A549 (cell line): ENCODE measurements around the gene ZNRF2. TPM values are rescaled to one million over a fixed set of nuclear protein-coding genes. Genes with fewer than 3 reads are reported as not detected.

ENCODE experiments used
- ATAC-seq, 2 experiments: fragments of 200-7000 bp in 1 of 2; fragments of >200 bp in 1 of 2; cut with Nextera tagmentation in 1 of 2; cut with Tn5 transposase in 1 of 2; 3 replicates each; pipeline versions ENCODE4 v1.8.0 to v1.9.1; 2018 to 2020; ENCODE audit warnings: mild to moderate bottlenecking in 1 of 2, moderate library complexity in 1 of 2
- CTCF ChIA-PET: fragments of 300-600 bp; sonication (Branson Sonifier 250); formaldehyde crosslinking; extraction: SDS; loops from one replicate; lab custom pipeline; 2021; ENCODE audit warnings: antibody characterized with exemption, inconsistent platforms; lab: Yijun Ruan, JAX
- POLR2A ChIA-PET: fragments of 350-600 bp; formaldehyde crosslinking; extraction: SDS; loops from one replicate; lab custom pipeline; 2021; ENCODE audit warnings: antibody characterized with exemption, inconsistent platforms; lab: Yijun Ruan, JAX
- DNase-seq, 2 experiments: peaks; one replicate each; pipeline versions ENCODE4 v3.0.0 to v3.0.0-alpha.2; 2011 to 2016; ENCODE audit warnings: low read depth in 1 of 2, low spot score in 1 of 2
- FAIRE-seq: peaks from 2 replicates; lab custom pipeline; 2011; peaks lifted over from hg19 to GRCh38; lab: Jason Lieb, UNC
- H3K27ac ChIP-seq, 2 experiments: fragments of >200 bp; sonication (Bioruptor Twin); formaldehyde crosslinking; 3 replicates each; pipeline ENCODE4 v1.5.1; 2016 to 2017
- H3K4me1 ChIP-seq: fragments of >200 bp; sonication (Bioruptor Twin); formaldehyde crosslinking; 3 replicates; pipeline ENCODE4 v1.6.1; 2016
- H3K4me2 ChIP-seq: fragments of >200 bp; sonication (Bioruptor Twin); formaldehyde crosslinking; 3 replicates; pipeline ENCODE4 v1.6.1; 2016
- H3K4me3 ChIP-seq: fragments of >200 bp; sonication (Bioruptor Twin); formaldehyde crosslinking; 3 replicates; pipeline ENCODE4 v1.5.1; 2016
- H3K9me3 ChIP-seq: fragments of >200 bp; sonication (Bioruptor Twin); formaldehyde crosslinking; 3 replicates; pipeline ENCODE4 v1.6.1; 2016
- BHLHE40 ChIP-seq: IDR thresholded peaks from 2 replicates; pipeline ENCODE4 v1.6.1; 2012; ENCODE audit warnings: low read depth, low read length, inconsistent platforms
- CHD2 ChIP-seq: fragments of 150-350 bp; IDR thresholded peaks from 2 replicates; pipeline ENCODE4 v1.6.1; 2014; ENCODE audit warnings: low read length; ENCODE audit not compliant: partially characterized antibody
- CHD4 ChIP-seq: fragments of 200-600 bp; sonication (generic); IDR thresholded peaks from 2 replicates; pipeline ENCODE4 v1.6.1; 2016; ENCODE audit warnings: antibody characterized with exemption, mild to moderate bottlenecking, borderline replicate concordance
- E2F6 ChIP-seq: IDR thresholded peaks from 2 replicates; pipeline ENCODE4 v1.6.1; 2012; ENCODE audit warnings: low read depth, borderline replicate concordance
- EHF ChIP-seq: fragments of 250-450 bp; sonication (Bioruptor Pico); IDR thresholded peaks from 2 replicates; pipeline ENCODE4 v1.5.0; 2020; ENCODE audit warnings: mild to moderate bottlenecking
- EHMT2 ChIP-seq: fragments of 200-600 bp; sonication (generic); IDR thresholded peaks from 2 replicates; pipeline ENCODE4 v1.6.1; 2016; ENCODE audit warnings: antibody characterized with exemption, low read depth, mild to moderate bottlenecking, moderate library complexity
- ELK1 ChIP-seq: fragments of 150-350 bp; IDR thresholded peaks from 2 replicates; pipeline ENCODE4 v1.6.1; 2014; ENCODE audit warnings: low read depth, mild to moderate bottlenecking, low read length
- EP300 ChIP-seq, 2 experiments: fragments of >200 bp; sonication (Bioruptor Twin); formaldehyde crosslinking; IDR thresholded peaks; 2 replicates in 1 of 2; 3 replicates in 1 of 2; pipeline ENCODE4 v1.6.1; 2016 to 2017
- ESRRA ChIP-seq: fragments of 150-350 bp; IDR thresholded peaks from 2 replicates; pipeline ENCODE4 v1.6.1; 2014; ENCODE audit warnings: mild to moderate bottlenecking, low read length, borderline replicate concordance
- FOSL2 ChIP-seq, 2 experiments: fragments of 450-650 bp in 1 of 2; fragments of >200 bp in 1 of 2; sonication (Bioruptor Twin) in 1 of 2; formaldehyde crosslinking; IDR thresholded peaks; 2 replicates each; pipeline versions ENCODE4 v1.5.0 to v1.6.1; 2016 to 2020; ENCODE audit warnings: mild to moderate bottlenecking in 1 of 2, moderate library complexity in 1 of 2
- HES2 ChIP-seq: fragments of >200 bp; sonication (Bioruptor Twin); formaldehyde crosslinking; IDR thresholded peaks from 2 replicates; pipeline ENCODE4 v1.6.1; 2016
- HEYL ChIP-seq: fragments of 250-450 bp; sonication (Bioruptor Pico); IDR thresholded peaks from 2 replicates; pipeline ENCODE4 v1.8.0; 2021; ENCODE audit warnings: mild to moderate bottlenecking, moderate library complexity
- HOXA7 ChIP-seq: fragments of 250-450 bp; sonication (Bioruptor Pico); IDR thresholded peaks from 2 replicates; pipeline ENCODE4 v1.5.0; 2020; ENCODE audit warnings: mild to moderate bottlenecking, moderate library complexity
- JUN ChIP-seq, 2 experiments: fragments of >200 bp; sonication (Bioruptor Twin); formaldehyde crosslinking; IDR thresholded peaks; 2 replicates in 1 of 2; 3 replicates in 1 of 2; pipeline ENCODE4 v1.6.1; 2016 to 2017
- JUNB ChIP-seq: fragments of >200 bp; sonication (Bioruptor Twin); formaldehyde crosslinking; IDR thresholded peaks from 2 replicates; pipeline ENCODE4 v1.6.1; 2016
- KDM5A ChIP-seq: fragments of 200-600 bp; sonication (generic); IDR thresholded peaks from 2 replicates; pipeline ENCODE4 v1.6.1; 2016; ENCODE audit warnings: antibody characterized with exemption, mild to moderate bottlenecking
- MAFK ChIP-seq: fragments of 450-650 bp; IDR thresholded peaks from 2 replicates; pipeline ENCODE4 v1.6.1; 2014; ENCODE audit not compliant: partially characterized antibody
- MAZ ChIP-seq: fragments of 150-350 bp; IDR thresholded peaks from 2 replicates; pipeline ENCODE4 v1.6.1; 2014; ENCODE audit warnings: antibody characterized with exemption, low read depth, low read length, borderline replicate concordance
- NFE2L2 ChIP-seq: fragments of 150-350 bp; conservative IDR thresholded peaks from 2 replicates; pipeline ENCODE4 v1.6.1; 2014; ENCODE audit warnings: low read length
- NPAS2 ChIP-seq: fragments of 250-450 bp; sonication (Bioruptor Pico); IDR thresholded peaks from 2 replicates; pipeline ENCODE4 v1.8.0; 2022; ENCODE audit warnings: mild to moderate bottlenecking, moderate library complexity, borderline replicate concordance
- POLR2A ChIP-seq: IDR thresholded peaks from 2 replicates; pipeline ENCODE4 v1.6.1; 2012; ENCODE audit warnings: mild to moderate bottlenecking, low read length
- POLR2AphosphoS2 ChIP-seq: conservative IDR thresholded peaks from 2 replicates; pipeline ENCODE4 v1.6.1; 2012; ENCODE audit warnings: low read length, improper control_type of control experiment, inconsistent platforms
- RAD21 ChIP-seq, 2 experiments: fragments of >200 bp in 1 of 2; sonication (Bioruptor Twin) in 1 of 2; formaldehyde crosslinking in 1 of 2; IDR thresholded peaks in 1 of 2; conservative IDR thresholded peaks in 1 of 2; 2 replicates in 1 of 2; 3 replicates in 1 of 2; pipeline ENCODE4 v1.6.1; 2012 to 2018; ENCODE audit warnings: inconsistent platforms in 1 of 2
- RARB ChIP-seq: fragments of 250-450 bp; sonication (Bioruptor Pico); IDR thresholded peaks from 2 replicates; pipeline ENCODE4 v1.8.0; 2021; ENCODE audit warnings: mild to moderate bottlenecking, moderate library complexity
- RCOR1 ChIP-seq: fragments of 150-350 bp; IDR thresholded peaks from 2 replicates; pipeline ENCODE4 v1.6.1; 2014; ENCODE audit warnings: antibody characterized with exemption, low read length, low read depth
- RFX5 ChIP-seq: fragments of 450-650 bp; IDR thresholded peaks from 2 replicates; pipeline ENCODE4 v1.7.1; 2014; ENCODE audit warnings: antibody characterized with exemption, mild to moderate bottlenecking, moderate library complexity
- SMC3 ChIP-seq: fragments of >200 bp; sonication (Bioruptor Twin); formaldehyde crosslinking; IDR thresholded peaks from 3 replicates; pipeline ENCODE4 v1.6.1; 2018; ENCODE audit warnings: inconsistent platforms
- TFCP2L1 ChIP-seq: fragments of 250-450 bp; sonication (Bioruptor Pico); IDR thresholded peaks from 2 replicates; pipeline ENCODE4 v1.5.0; 2021; ENCODE audit warnings: mild to moderate bottlenecking
- ZNF302 ChIP-seq: fragments of 250-450 bp; sonication (Bioruptor Pico); IDR thresholded peaks from 2 replicates; pipeline ENCODE4 v1.9.0; 2021; ENCODE audit warnings: inconsistent platforms, mild to moderate bottlenecking, moderate library complexity
- WGBS: methylation state at CpG from one replicate; pipeline ENCODE4 v1.1.6; 2017; ENCODE audit errors: missing lambda C conversion rate; 5-methylcytosine and 5-hydroxymethylcytosine counted together
- polyA plus RNA-seq, 4 experiments: library from polyadenylated mRNA; depleted of rRNA in 3 of 4; stranded (reverse); fragments of >200 nt; fragmentation: RNase III in 1 of 4; extraction: RNeasy Plus Mini Kit Qiagen cat#74134 plus additional on column Dnase treatment in 1 of 4; gene quantifications; 2 replicates in 3 of 4; 3 replicates in 1 of 4; pipeline ENCODE4 v1.2.3, GENCODE V29; 2011 to 2017

Gene ZNRF2
- polyA plus RNA-seq, 2 of the 4 experiments (the other 2 are of a cell fraction): 5.9 to 11.4 TPM

GRCh38 chr7:30308389-30308788, 24.0 kb downstream of the ZNRF2 start:
- Histone ChIP-seq H3K4me1 (peaks cover 57% of the 10 kb centered on the region), H3K27ac (peak overlapping the region; percentile 60 to 75), H3K4me3 (no peak overlapping the region), H3K4me2 (peak overlapping the region; percentile 60), H3K9me3 (no peaks in the 10 kb centered on the region)
- peak in 1 of 2 experiments; percentile 62; a peak in 3 of 6 replicates for ATAC-seq
- ChIA-PET CTCF (no interaction called here), POLR2A (no interaction called here)
- TF ChIP-seq MAFK (peak; percentile 98), NFE2L2 (peak; percentile 93), EHMT2 (no peak), FOSL2 (IDR thresholded peaks at IDR 0.05) (no peak), FOSL2 (CRISPR knock-in tag; IDR thresholded peaks at IDR 0.05) (peak; percentile 40)
- no peak for FAIRE-seq
- WGBS: 30% methylated on average over 2 of the region's 2 CpGs
- DNase-seq: peak in 1 of 2 experiments; percentile 29

GRCh38 chr7:30309302-30309701, 24.9 kb downstream of the ZNRF2 start:
- no peak overlapping the region for H3K4me3 ChIP-seq
- H3K9me3 ChIP-seq: no peaks in the 10 kb centered on the region
- peak overlapping the region; percentile 60; the same call in 2 of the 3 replicates for H3K4me2 ChIP-seq
- FAIRE-seq: no peak
- TF ChIP-seq RARB (CRISPR knock-in tag) (no peak), CHD2 (no peak), HES2 (no peak), ELK1 (no peak), MAZ (no peak), RAD21 (conservative IDR thresholded peaks at IDR 0.05 in 1 of 2, IDR thresholded peaks at IDR 0.05 in 1 of 2) (no peak), HOXA7 (CRISPR knock-in tag) (no peak), EHF (no peak), TFCP2L1 (no peak), BHLHE40 (no peak), RCOR1 (no peak), JUN (IDR thresholded peaks at IDR 0.05) (no peak), HEYL (CRISPR knock-in tag) (no peak), KDM5A (no peak), NPAS2 (CRISPR knock-in tag) (no peak), ZNF302 (CRISPR knock-in tag) (no peak), CHD4 (no peak)
- CTCF ChIA-PET: no interaction called here
- POLR2A ChIA-PET: no interaction called here
- WGBS: 73% methylated on average over 1 of the region's 1 CpG
- no peak for DNase-seq
- H3K27ac ChIP-seq: peak overlapping the region; percentile 5 to 46; a peak in 2 of 6 replicates
- no peak for ATAC-seq
- peaks cover 53% of the 10 kb centered on the region for H3K4me1 ChIP-seq

- no peak overlapping the region for H3K27ac ChIP-seq
- FAIRE-seq (no peak), ATAC-seq (no peak), DNase-seq (no peak)
- no peak overlapping the region for H3K4me3 ChIP-seq
- WGBS: 90% methylated on average over 2 of the region's 2 CpGs
- peaks cover 47% of the 10 kb centered on the region for H3K4me1 ChIP-seq
- ChIA-PET CTCF (interaction anchor here (1.5 kb wide), 1 partner anchor 34 kb away, joined by 3 read pairs; no protein-coding TSS in a partner anchor), POLR2A (no interaction called here)
- no peak overlapping the region for H3K4me2 ChIP-seq
- TF ChIP-seq EP300 (IDR thresholded peaks at IDR 0.05): no peak
- no peak for TF ChIP-seq BHLHE40
- TF ChIP-seq E2F6: no peak
- no peak for TF ChIP-seq ESRRA
- no peak for TF ChIP-seq RFX5
- no peak for TF ChIP-seq KDM5A
- TF ChIP-seq MAZ: no peak
- no peak for TF ChIP-seq SMC3
- no peak for TF ChIP-seq JUNB
- no peak for TF ChIP-seq POLR2AphosphoS2
- TF ChIP-seq POLR2A: no peak
- TF ChIP-seq, all 56 proteins: peak for 0
- no peaks in the 10 kb centered on the region for H3K9me3 ChIP-seq
These were observed 25.5 kb downstream of the ZNRF2 start for GRCh38 chr7:30309842-30310435.
